ENCODE measurements around the gene BATF3. TPM values are rescaled to one million over a fixed set of nuclear protein-coding genes. Genes with fewer than 3 reads are reported as not detected.

The BATF3 gene
- total and polyA plus RNA-seq, 5 donors = 0.49 to 3.1 (median 0.79) TPM

- intact Hi-C loops (cut with DNase I) = no loop called here
- Histone ChIP-seq H3K4me3 (ENCODE audit: low read length) (no peak overlapping the region), H3K9me3 (ENCODE audit: control insufficient read depth, low read length) (no peaks in the 10 kb centered on the region), H3K27me3 (ENCODE audit: control insufficient read depth, insufficient read depth) (no peaks in the 10 kb centered on the region), H3K4me1 (ENCODE audit: control insufficient read depth, insufficient read depth, low read length) (no peaks in the 10 kb centered on the region), H3K27ac (ENCODE audit: low read length) (no peak overlapping the region)
- WGBS = 91% methylated on average over 4 of the region's 4 CpGs
- no peak for DNase-seq
- ATAC-seq = no peak
These were observed 8.7 kb downstream of the BATF3 start for GRCh38 chr1:212690816-212691403.

- 88% methylated on average over 12 of the region's 12 CpGs for WGBS
- no peak overlapping the region for H3K27ac ChIP-seq (ENCODE audit: low read length)
- intact Hi-C loops (cut with DNase I) = no loop called here
These were observed 9.7 kb downstream of the BATF3 start for GRCh38 chr1:212689758-212690529.

GRCh38 chr1:212689196-212689725 lies 10.4 kb downstream of the BATF3 start:
- Histone ChIP-seq H3K4me3 (ENCODE audit: low read length) (no peak overlapping the region), H3K27me3 (ENCODE audit: control insufficient read depth, insufficient read depth) (no peaks in the 10 kb centered on the region), H3K4me1 (ENCODE audit: control insufficient read depth, insufficient read depth, low read length) (no peaks in the 10 kb centered on the region), H3K9me3 (ENCODE audit: control insufficient read depth, low read length) (no peaks in the 10 kb centered on the region), H3K27ac (ENCODE audit: low read length) (no peak overlapping the region)
- no peak for DNase-seq
- WGBS = 73% methylated on average over 5 of the region's 5 CpGs
- no peak for ATAC-seq
- intact Hi-C loops (cut with DNase I) = no loop called here

More at GRCh38 chr1:212689758-212690529, 9.7 kb downstream of the BATF3 start:
- Histone ChIP-seq H3K27me3 (ENCODE audit: control insufficient read depth, insufficient read depth) (no peaks in the 10 kb centered on the region), H3K4me3 (ENCODE audit: low read length) (no peak overlapping the region), H3K9me3 (ENCODE audit: control insufficient read depth, low read length) (no peaks in the 10 kb centered on the region), H3K4me1 (ENCODE audit: control insufficient read depth, insufficient read depth, low read length) (no peaks in the 10 kb centered on the region)
- DNase-seq = no peak
- no peak for ATAC-seq

DNA sequence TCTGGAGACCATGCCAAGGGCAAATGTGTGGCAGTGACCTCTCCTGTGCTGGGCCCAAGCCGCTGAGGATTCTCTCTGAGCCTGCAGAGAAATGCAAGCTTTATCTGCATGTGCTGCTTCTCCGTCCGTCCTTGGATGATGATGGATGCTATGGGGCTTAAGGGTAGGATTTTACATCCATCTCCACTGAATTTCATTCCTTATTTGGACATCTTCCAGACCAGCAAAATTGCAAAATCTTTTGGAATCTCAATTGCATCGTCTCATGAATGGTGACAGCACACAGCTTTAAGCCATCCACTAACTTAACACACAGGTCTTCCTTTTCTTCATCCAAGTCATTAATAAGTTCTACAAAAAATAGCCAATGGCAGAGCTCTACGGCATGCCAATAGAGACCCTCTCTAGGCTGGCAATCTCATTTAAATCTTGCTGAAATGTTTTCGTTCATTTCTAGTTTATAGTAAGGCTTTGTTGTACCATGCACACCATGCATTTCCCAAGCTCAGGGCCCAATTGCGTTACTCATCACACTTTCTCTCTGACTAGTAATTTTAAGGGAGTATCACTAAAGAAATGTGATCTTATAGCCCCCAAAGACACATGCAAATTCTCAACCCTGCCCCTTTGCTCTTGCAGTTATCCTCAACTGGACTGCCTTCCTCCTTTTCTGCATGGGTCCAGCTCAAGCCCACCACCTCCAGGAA lies 11.1 kb downstream of the BATF3 start:
- intact Hi-C loops (cut with DNase I) = no loop called here
- no peaks in the 10 kb centered on the region for H3K9me3 ChIP-seq (ENCODE audit: control insufficient read depth, low read length)
- H3K4me3 ChIP-seq (ENCODE audit: low read length) = no peak overlapping the region
- ATAC-seq = no peak
- no peaks in the 10 kb centered on the region for H3K4me1 ChIP-seq (ENCODE audit: control insufficient read depth, insufficient read depth, low read length)
- no peaks in the 10 kb centered on the region for H3K27me3 ChIP-seq (ENCODE audit: control insufficient read depth, insufficient read depth)
- 78% methylated on average over 7 of the region's 7 CpGs for WGBS
- no peak overlapping the region for H3K27ac ChIP-seq (ENCODE audit: low read length)
- DNase-seq = no peak

GRCh38 chr1:212687811-212688210 lies 11.8 kb downstream of the BATF3 start:
- no peak for DNase-seq
- intact Hi-C loops (cut with DNase I) = no loop called here
- no peaks in the 10 kb centered on the region for H3K9me3 ChIP-seq (ENCODE audit: control insufficient read depth, low read length)
- no peak overlapping the region for H3K27ac ChIP-seq (ENCODE audit: low read length)
- H3K4me1 ChIP-seq (ENCODE audit: control insufficient read depth, insufficient read depth, low read length) = no peaks in the 10 kb centered on the region
- ATAC-seq = no peak
- no peak overlapping the region for H3K4me3 ChIP-seq (ENCODE audit: low read length)
- no peaks in the 10 kb centered on the region for H3K27me3 ChIP-seq (ENCODE audit: control insufficient read depth, insufficient read depth)
- WGBS = 97% methylated on average over 2 of the region's 2 CpGs

DNA sequence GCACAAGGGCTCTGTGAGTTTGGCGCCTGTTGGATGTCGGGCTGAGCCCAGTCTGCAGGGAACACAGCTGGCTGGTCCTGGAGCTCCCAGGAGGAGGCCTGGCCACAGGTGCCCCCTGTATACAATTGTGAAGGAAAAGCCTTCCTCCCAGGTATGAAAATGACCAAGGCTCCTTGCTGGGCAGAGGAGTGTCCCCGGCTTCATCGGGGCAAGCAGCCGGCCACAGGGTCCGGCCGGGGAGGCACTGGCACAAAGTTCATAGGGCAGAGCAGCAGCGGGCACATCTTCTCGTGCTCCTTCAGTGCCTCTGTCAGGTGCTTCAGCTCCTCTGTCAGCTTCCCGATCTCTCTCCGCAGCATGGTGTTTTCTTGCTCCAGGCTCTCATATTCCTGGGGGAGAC lies 13.0 kb downstream of the BATF3 start:
- Histone ChIP-seq H3K4me1 (ENCODE audit: control insufficient read depth, insufficient read depth, low read length) (no peaks in the 10 kb centered on the region), H3K9me3 (ENCODE audit: control insufficient read depth, low read length) (no peaks in the 10 kb centered on the region), H3K4me3 (ENCODE audit: low read length) (no peak overlapping the region), H3K27me3 (ENCODE audit: control insufficient read depth, insufficient read depth) (no peaks in the 10 kb centered on the region), H3K27ac (ENCODE audit: low read length) (no peak overlapping the region)
- DNase-seq (no peak), ATAC-seq (no peak)
- 97% methylated on average over 11 of the region's 11 CpGs for WGBS
- intact Hi-C loops (cut with DNase I) = no loop called here

DNA sequence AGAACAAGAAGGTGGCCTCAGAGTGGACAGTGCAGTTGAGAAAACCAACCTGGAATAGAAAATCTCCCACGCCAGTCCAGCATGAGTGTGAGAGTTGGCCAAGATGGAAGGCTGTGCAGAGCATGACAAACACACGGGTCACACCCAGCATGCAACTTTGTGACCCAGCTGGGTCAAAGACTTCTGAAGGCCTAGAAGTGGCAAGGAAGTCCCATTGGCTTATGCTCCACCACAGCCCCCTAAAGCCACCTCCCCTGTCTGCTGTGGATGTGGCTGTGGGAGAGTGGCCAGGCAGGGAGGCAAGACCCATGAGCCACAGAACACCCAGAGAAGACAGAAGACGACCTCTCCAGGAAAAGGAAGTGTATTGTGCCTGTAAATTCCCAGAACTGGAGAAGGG lies 13.6 kb downstream of the BATF3 start:
- no peak for ATAC-seq
- Histone ChIP-seq H3K4me1 (ENCODE audit: control insufficient read depth, insufficient read depth, low read length) (no peaks in the 10 kb centered on the region), H3K4me3 (ENCODE audit: low read length) (no peak overlapping the region), H3K27ac (ENCODE audit: low read length) (no peak overlapping the region), H3K27me3 (ENCODE audit: control insufficient read depth, insufficient read depth) (no peaks in the 10 kb centered on the region), H3K9me3 (ENCODE audit: control insufficient read depth, low read length) (no peaks in the 10 kb centered on the region)
- DNase-seq = no peak
- 69% methylated on average over 3 of the region's 3 CpGs for WGBS
- intact Hi-C loops (cut with DNase I) = no loop called here

- Histone ChIP-seq H3K27me3 (ENCODE audit: control insufficient read depth, insufficient read depth) (no peaks in the 10 kb centered on the region), H3K4me3 (ENCODE audit: low read length) (no peak overlapping the region), H3K27ac (ENCODE audit: low read length) (no peak overlapping the region), H3K9me3 (ENCODE audit: control insufficient read depth, low read length) (no peaks in the 10 kb centered on the region), H3K4me1 (ENCODE audit: control insufficient read depth, insufficient read depth, low read length) (no peaks in the 10 kb centered on the region)
- intact Hi-C loops (cut with DNase I) = no loop called here
- DNase-seq = peak in 1 of 3 donors; percentile 47
- peak in 1 of 2 donors; percentile 44 for ATAC-seq
- WGBS = 61% methylated on average over 2 of the region's 2 CpGs
These were observed 14.2 kb downstream of the BATF3 start for GRCh38 chr1:212685429-212685828.

DNA sequence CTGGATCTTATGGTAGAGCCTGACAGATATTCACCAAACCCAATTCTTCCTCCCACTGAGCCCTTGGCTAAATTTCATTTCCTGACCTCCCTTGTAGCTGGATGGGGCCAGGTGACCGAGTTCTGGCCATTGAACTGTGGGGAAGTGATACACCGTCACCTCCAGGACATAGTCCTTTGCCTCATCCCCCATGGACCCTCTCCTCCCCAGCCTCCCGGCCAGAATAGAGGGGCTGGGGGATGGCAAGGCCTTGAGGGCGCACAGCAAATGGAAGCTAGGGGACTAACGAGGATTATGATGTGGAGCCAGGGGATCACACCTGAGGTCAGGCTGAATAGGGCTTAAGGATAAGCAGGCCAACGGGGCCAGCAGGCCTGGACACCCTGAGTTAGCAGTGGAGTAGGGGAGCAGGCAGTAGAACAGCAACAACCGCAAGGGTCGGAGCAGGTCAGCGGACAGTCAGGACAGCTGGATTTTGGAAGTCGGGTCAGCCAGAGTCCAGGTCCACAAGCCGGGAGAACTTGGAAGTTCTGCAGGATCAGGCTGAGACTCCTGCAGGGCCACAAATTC lies 15.0 kb downstream of the BATF3 start:
- 90% methylated on average over 11 of the region's 11 CpGs for WGBS
- no peaks in the 10 kb centered on the region for H3K9me3 ChIP-seq (ENCODE audit: control insufficient read depth, low read length)
- intact Hi-C loops (cut with DNase I) = no loop called here
- no peak overlapping the region for H3K4me3 ChIP-seq (ENCODE audit: low read length)
- no peak for ATAC-seq
- H3K27ac ChIP-seq (ENCODE audit: low read length) = no peak overlapping the region
- H3K4me1 ChIP-seq (ENCODE audit: control insufficient read depth, insufficient read depth, low read length) = no peaks in the 10 kb centered on the region
- no peak for DNase-seq
- H3K27me3 ChIP-seq (ENCODE audit: control insufficient read depth, insufficient read depth) = no peaks in the 10 kb centered on the region

DNA sequence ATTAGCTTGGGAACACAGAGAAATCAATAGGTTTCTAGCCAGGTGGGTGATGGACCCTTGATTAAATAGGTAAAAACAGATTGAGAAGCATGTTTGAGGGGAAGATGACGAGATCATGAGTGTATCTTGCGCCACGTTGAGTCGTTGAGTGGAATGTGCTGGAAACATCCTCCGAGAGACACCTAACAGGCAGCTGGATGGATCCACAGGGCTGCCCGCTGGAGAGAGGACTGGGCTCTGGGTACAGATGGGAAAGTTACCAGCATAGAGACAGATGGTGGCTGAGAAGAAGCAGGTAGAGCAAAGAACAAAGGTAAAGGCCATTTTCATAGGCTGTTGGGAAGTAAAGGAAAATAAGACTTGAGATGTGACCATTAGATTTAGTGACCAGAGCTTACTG lies 15.6 kb downstream of the BATF3 start:
- WGBS = 87% methylated on average over 6 of the region's 6 CpGs

GRCh38 chr1:212683357-212683722 lies 16.3 kb downstream of the BATF3 start:
- Histone ChIP-seq H3K4me1 (ENCODE audit: control insufficient read depth, insufficient read depth, low read length) (no peaks in the 10 kb centered on the region), H3K27me3 (ENCODE audit: control insufficient read depth, insufficient read depth) (no peaks in the 10 kb centered on the region), H3K4me3 (ENCODE audit: low read length) (no peak overlapping the region), H3K27ac (ENCODE audit: low read length) (no peak overlapping the region), H3K9me3 (ENCODE audit: control insufficient read depth, low read length) (no peaks in the 10 kb centered on the region)
- 57% methylated on average over 7 of the region's 7 CpGs for WGBS
- ATAC-seq = peak; percentile 56 to 64
- DNase-seq = peak; percentile 34 to 69 (median 66)
- intact Hi-C loops (cut with DNase I) = no loop called here

More for the DNA sequence above, 15.6 kb downstream of the BATF3 start:
- intact Hi-C loops (cut with DNase I) = no loop called here
- H3K4me1 ChIP-seq (ENCODE audit: control insufficient read depth, insufficient read depth, low read length) = no peaks in the 10 kb centered on the region
- ATAC-seq (no peak), DNase-seq (no peak)
- no peaks in the 10 kb centered on the region for H3K27me3 ChIP-seq (ENCODE audit: control insufficient read depth, insufficient read depth)
- no peaks in the 10 kb centered on the region for H3K9me3 ChIP-seq (ENCODE audit: control insufficient read depth, low read length)
- no peak overlapping the region for H3K4me3 ChIP-seq (ENCODE audit: low read length)
- H3K27ac ChIP-seq (ENCODE audit: low read length) = no peak overlapping the region

Data from right cardiac atrium (tissue), 5 donors.